Ovary (tissue), 3 donors: Measurements from ENCODE around the gene DNMBP.

Source experiments
- EP300 ChIP-seq: sonication (generic); formaldehyde crosslinking; IDR thresholded peaks from one replicate; pipeline ENCODE4 v1.6.1; 2017; ENCODE audit warnings: antibody characterized with exemption
- TF ChIP-seq, protein P1 (sequence below), 3 donors: fragments of 450-650 bp in 2 of 3; fragments of 200-600 bp in 1 of 3; IDR thresholded peaks; one replicate each; pipeline versions ENCODE4 v1.5.1 to v1.8.0; 2016 to 2022; ENCODE audit warnings: antibody characterized with exemption in 3 of 3, mild to moderate bottlenecking in 1 of 3
- donor health status: DM: no; HTN: no; CAD: no.

DNA sequence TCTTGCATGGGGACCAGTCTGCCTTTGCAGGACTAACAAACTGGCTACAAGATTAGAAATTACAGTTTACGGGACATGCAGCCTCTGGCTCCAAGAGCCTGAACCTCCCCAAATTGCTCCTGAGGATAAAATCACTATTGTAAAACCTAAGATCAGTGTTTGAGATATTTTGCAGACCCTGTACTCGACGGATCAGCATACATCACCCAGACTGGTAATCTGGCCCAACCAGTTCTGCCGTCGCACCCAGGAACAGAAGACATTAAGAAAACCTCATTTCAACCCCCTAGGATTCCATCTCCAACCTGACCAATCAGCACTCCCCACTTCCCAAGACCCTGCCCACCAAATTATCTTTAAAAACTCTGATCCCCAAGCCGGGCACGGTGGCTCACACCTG, 27.1 kb upstream of the DNMBP start:
- TF ChIP-seq, protein P1, sequence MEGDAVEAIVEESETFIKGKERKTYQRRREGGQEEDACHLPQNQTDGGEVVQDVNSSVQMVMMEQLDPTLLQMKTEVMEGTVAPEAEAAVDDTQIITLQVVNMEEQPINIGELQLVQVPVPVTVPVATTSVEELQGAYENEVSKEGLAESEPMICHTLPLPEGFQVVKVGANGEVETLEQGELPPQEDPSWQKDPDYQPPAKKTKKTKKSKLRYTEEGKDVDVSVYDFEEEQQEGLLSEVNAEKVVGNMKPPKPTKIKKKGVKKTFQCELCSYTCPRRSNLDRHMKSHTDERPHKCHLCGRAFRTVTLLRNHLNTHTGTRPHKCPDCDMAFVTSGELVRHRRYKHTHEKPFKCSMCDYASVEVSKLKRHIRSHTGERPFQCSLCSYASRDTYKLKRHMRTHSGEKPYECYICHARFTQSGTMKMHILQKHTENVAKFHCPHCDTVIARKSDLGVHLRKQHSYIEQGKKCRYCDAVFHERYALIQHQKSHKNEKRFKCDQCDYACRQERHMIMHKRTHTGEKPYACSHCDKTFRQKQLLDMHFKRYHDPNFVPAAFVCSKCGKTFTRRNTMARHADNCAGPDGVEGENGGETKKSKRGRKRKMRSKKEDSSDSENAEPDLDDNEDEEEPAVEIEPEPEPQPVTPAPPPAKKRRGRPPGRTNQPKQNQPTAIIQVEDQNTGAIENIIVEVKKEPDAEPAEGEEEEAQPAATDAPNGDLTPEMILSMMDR (IDR thresholded peaks at IDR 0.05) = no peak
- TF ChIP-seq EP300 = no peak
